HG03175 (cell line): Measurements from ENCODE around the gene SEC24B.
A peak's percentile ranks its signal among the peaks of the same experiment; 100 is the strongest.

ENCODE experiments used
- ATAC-seq: cut with Tn5 transposase; IDR thresholded peaks from one replicate; pipeline ENCODE4 v1.9.1; 2021; ENCODE audit warnings: mild to moderate bottlenecking, moderate library complexity; ENCODE audit not compliant: unreplicated experiment

SEC24B gene

GRCh38 chr4:109433205-109434006, at the start of gene SEC24B:
SEC24B (plus strand) TSS chr4:109433815; CDS start chr4:109433870, 55 bp downstream.
- peak; percentile 92 for ATAC-seq

DNA sequence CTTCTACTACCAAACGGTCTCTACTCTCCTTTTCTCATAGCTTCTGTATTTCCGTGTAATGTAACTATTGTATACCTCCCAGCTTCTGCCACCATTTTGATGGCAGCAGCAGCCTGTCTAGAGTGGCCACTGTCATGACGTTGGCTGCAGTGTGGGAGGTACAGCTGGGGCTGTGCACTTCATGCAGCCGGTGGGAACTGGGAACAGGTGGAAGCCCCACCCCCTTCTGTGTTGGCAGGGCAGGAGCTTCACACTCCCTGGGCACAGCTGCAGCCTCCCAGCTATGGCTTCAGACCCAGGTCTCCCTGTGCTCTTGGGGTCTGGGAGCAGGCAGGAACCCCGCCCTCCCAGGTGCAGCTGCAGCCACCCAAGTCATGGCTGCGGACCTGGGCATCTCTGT, 49.8 kb upstream of the SEC24B start:
- no peak for ATAC-seq

DNA sequence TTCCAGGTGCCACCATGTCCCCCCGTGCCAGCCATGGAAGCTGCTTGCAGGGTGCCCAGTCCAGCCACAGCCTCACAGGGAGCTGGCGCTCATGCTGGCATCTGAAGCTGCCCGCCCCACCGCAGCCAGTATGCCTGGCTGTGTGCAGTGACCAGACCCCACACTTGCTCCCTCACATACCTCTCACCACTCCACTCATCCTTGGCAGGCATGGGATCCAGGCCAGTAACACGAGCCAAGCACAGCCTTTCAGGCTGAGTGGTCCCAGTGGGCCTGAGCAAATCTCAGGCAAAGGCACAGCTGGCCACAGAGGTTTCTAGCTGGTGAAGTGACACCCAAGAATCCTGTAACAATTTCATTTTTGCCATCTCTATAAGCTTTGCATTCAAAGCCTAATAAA, 48.4 kb upstream of the SEC24B start:
- no peak for ATAC-seq

DNA sequence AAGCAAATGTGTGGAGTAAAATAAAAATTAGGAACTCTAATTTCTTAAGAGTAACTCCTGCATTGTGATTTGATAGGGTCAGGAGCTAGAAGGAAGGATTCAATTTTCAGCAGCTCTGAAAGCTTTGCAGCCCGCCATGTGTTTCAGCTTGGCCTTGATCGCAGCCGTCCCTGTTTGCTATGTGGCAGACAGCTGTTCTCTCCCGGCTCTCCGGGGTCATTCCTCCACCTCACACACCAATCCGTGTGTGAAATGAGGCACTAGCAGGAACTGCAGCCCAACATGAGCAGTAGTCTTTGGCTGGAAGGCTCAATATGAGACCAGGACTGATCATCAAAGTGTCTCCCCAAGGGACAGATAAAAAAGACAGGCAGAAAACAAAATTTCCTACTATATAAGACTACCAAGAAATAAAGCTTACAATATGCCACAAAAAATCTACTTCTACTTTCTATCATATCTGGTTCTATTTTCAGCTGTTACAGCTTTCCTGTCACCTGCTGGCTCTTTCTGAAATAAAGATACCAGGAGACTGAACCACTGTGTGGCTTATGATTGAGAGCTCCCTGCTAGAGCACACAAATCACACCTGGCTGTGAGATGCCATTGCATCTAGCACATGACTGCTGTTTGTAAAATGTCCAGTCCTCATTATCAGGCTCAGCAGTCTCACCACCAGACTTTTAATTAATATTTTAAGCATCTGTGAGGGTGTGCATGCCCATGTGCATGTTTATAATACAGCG, 44.1 kb upstream of the SEC24B start:
- ATAC-seq: peak; percentile 68

GRCh38 chr4:109390115-109390768, 43.4 kb upstream of the SEC24B start:
- peak; percentile 47 for ATAC-seq

DNA sequence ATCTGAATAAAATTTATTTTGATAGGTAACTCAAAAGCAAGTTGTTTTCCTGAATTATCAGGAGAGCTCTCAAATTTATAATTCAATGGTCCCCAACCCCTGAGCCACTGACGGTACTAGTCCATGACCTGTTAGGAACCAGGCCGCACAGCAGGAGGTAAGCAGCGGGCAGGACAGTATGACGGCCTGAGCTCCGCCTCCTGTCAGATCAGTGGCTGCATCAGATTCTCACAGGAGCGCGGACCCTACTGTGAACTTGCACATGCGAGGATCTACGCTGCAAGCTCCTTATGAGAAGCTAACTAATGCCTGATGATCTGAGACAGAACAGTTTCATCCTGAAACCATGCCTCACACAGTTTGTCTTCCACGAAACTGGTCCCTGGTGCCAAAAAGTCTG, 37.9 kb upstream of the SEC24B start:
- ATAC-seq: no peak

- ATAC-seq: no peak
Measured at GRCh38 chr4:109398928-109399327, 34.7 kb upstream of the SEC24B start.

DNA sequence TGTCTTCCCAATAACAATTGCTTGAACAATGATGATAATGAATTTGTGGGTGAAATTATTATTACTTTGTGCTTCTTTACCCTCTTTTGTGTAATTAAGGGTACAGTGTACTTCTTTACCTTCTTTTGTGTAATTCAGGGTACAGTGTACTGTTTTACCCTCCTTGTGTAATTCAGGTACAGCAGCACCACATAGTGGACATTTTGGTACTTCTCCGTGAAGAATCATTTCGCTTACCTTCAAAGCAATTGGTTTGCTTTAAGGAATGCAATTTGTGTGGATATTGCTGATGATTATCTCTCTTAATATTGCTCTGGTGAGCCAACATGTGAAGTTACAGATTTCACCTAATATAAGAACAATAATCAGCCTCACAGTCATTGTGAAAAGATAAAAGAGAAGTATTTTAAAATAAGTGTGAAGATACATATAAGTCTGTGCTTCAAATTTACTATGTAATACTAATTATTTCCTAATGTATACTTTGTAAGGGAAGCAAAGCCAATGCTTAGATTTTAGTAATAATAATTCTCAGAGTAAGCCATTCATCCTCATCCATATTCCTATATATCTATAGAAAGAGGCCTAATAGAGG, 27.2 kb upstream of the SEC24B start:
- peak; percentile 86 for ATAC-seq

DNA sequence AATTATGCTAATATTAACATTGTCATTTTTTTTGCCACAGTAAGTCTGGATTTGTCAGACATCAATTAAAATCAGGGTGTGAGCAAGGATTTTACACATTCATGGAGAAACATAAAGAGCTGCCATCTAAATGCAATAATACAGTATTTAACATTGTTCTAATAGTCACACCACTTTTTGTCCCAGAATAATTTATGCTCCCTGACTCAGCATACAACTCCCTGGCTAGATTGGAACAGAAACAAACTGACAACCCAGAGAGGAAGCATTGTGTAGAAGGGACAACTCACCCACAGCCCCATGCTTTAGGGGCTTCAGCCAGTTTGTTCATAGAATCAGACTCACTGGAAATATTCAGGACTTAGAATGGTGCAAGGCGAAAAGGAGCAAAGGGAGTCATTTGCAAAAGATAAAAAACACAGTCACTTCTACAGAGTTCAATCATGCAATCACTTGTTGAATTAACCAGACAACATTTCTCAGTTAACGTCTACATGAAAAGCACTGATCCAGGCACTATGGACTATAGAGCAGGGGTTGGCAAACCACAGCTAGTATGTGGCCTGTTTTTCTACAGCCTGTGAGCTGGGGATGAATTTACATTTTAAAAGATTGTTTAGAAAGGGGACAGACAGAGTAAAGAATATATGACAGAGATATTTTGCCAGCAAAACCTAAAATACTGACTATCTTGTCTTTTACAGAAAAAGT, 26.4 kb upstream of the SEC24B start:
- ATAC-seq: no peak

- no peak for ATAC-seq
Measured at GRCh38 chr4:109408711-109409110, 24.9 kb upstream of the SEC24B start.

GRCh38 chr4:109410226-109410625, 23.4 kb upstream of the SEC24B start:
- no peak for ATAC-seq

GRCh38 chr4:109410776-109411175, 22.8 kb upstream of the SEC24B start:
- ATAC-seq: no peak

DNA sequence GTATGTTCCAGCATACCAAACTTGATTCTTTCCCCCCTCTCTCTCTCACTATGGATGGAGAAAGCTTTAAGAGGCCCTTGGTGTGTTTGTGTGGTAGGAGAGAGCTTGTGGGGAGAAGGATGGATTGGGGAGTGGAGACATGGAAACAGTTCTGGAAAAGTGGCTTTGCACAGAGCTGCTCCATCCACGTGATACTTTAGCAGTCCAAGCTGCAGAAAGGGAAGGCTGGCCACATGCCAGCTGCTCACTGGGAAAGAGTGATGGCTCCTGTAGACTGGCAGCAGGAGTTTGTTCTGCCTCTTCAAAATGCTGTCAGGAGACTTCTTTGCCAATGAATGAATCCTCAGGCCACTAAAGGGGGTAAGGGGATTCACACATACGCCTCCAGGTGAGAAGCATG, 21.7 kb upstream of the SEC24B start:
- ATAC-seq: no peak

DNA sequence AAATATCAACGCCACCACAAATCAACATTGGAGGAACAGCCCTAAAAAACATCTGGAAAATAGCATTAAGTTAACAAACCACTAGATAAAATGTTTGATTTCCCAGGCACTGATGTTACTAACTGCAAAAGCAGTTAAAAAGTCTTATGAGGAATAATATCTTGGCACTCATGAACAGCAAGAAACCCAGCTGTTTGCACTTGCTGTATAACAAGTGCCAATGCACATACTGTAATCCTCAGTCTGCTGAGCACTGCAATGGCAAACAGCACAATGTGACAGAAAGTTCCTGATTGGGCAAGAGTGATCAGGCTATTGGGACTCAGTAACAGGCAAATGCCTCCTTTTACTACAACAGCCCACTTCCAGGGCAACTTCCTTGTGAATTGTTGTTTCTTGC, 20.8 kb upstream of the SEC24B start:
- no peak for ATAC-seq

- no peak for ATAC-seq
Measured at GRCh38 chr4:109414938-109415337, 18.7 kb upstream of the SEC24B start.

- ATAC-seq: no peak
Measured at GRCh38 chr4:109418588-109418987, 15.0 kb upstream of the SEC24B start.

- no peak for ATAC-seq
Measured at GRCh38 chr4:109419679-109420078, 13.9 kb upstream of the SEC24B start.

DNA sequence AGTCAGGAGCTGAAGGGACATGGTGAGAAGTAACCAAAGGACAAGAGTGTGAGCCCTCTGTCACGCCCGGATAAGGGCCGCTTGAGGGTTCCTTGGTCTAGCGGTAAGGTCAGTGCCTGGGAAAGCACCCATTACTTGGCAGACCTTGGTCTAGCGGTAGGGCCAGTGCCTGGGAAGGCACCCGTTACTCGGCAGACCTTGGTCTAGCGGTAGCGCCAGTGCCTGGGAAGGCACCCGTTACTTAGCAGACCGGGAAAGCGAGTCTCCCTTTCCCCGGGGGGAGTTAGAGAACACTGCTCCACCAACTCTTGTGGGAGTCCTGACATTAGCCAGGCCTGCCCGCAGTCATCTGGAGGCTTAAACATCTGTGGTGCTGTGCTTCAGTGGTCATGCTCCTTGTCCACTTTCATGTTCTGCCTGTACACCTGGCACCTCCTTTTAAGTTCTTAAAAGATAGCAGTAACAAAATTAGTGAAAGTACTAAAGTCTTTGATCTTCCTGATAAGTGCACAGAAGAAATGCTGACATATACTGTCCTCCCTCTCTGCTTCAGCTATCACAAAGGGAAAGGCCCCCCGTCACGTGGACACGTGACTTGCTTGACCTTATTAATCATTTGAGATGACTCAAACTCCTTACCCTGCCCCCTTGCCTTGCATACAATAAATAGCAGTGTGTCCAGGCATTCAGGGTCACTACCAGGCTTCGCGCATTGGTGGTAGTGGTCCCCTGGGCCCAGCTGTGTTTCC, 9.3 kb upstream of the SEC24B start:
- peak; percentile 39 for ATAC-seq

GRCh38 chr4:109425405-109425804, 8.2 kb upstream of the SEC24B start:
- no peak for ATAC-seq

DNA sequence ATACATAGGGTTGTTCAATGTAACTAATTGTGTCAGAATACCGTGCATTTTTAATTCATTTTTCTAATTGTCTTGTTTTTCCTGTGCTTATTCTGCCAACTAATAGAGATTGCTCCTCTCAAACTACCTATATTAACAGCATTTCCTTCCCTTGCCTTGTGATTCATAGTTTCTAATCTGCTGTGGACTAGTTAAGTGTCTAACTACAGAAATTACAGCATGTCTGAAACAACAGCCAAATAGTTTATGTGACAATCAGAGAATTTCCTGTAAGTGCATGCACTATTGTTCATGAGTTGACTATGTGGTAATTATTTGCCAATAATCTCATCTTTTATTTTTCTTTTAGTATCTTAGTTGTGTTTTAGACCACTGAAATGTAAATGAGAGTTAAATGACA, 4.1 kb upstream of the SEC24B start:
- ATAC-seq: no peak
